ENCODE data around the gene CAMK2G.

GRCh38 chr10:73911553-73912004 is 37.2 kb upstream of the CAMK2G start:
- TF ChIP-seq CTCF (IDR thresholded peaks at IDR 0.05) (no peak), POLR2A (IDR thresholded peaks at IDR 0.05) (no peak)

All from Peyer's patch (tissue), 4 donors.